Bronchial epithelial cell (primary cell): ENCODE measurements around the gene LOXL3. TPM values are rescaled to one million over a fixed set of nuclear protein-coding genes. Genes with fewer than 3 reads are reported as not detected.

Experiments
- DNase-seq: peaks from one replicate; pipeline ENCODE4 v3.0.0-alpha.2; 2010; ENCODE audit warnings: low read depth
- FAIRE-seq: peaks from 2 replicates; lab custom pipeline; 2011; peaks lifted over from hg19 to GRCh38; lab: Jason Lieb, UNC
- H3K27me3 ChIP-seq: 2 replicates; pipeline ENCODE4 v1.5.1; 2011; ENCODE audit warnings: low read length; ENCODE audit not compliant: control insufficient read depth, insufficient read depth
- H3K36me3 ChIP-seq: 2 replicates; pipeline ENCODE4 v1.5.1; 2011; ENCODE audit warnings: low read length; ENCODE audit not compliant: control insufficient read depth, insufficient read depth
- H3K4me3 ChIP-seq: 2 replicates; pipeline ENCODE4 v1.5.1; 2011; ENCODE audit warnings: mild to moderate bottlenecking, low read depth, low read length, control low read depth
- CTCF ChIP-seq: IDR thresholded peaks from 2 replicates; pipeline ENCODE4 v1.5.1; 2011; ENCODE audit warnings: mild to moderate bottlenecking, moderate library complexity, low read length, control low read depth, inconsistent platforms; ENCODE audit not compliant: insufficient read depth, severe bottlenecking
- total RNA-seq: library from RNA; depleted of rRNA; stranded (reverse); fragments of >200 nt; gene quantifications from 2 replicates; pipeline ENCODE4 v1.2.1, GENCODE V29; 2014

LOXL3 gene
- total RNA-seq, result 0.13 and 0.53 TPM in 2 replicates

DNA sequence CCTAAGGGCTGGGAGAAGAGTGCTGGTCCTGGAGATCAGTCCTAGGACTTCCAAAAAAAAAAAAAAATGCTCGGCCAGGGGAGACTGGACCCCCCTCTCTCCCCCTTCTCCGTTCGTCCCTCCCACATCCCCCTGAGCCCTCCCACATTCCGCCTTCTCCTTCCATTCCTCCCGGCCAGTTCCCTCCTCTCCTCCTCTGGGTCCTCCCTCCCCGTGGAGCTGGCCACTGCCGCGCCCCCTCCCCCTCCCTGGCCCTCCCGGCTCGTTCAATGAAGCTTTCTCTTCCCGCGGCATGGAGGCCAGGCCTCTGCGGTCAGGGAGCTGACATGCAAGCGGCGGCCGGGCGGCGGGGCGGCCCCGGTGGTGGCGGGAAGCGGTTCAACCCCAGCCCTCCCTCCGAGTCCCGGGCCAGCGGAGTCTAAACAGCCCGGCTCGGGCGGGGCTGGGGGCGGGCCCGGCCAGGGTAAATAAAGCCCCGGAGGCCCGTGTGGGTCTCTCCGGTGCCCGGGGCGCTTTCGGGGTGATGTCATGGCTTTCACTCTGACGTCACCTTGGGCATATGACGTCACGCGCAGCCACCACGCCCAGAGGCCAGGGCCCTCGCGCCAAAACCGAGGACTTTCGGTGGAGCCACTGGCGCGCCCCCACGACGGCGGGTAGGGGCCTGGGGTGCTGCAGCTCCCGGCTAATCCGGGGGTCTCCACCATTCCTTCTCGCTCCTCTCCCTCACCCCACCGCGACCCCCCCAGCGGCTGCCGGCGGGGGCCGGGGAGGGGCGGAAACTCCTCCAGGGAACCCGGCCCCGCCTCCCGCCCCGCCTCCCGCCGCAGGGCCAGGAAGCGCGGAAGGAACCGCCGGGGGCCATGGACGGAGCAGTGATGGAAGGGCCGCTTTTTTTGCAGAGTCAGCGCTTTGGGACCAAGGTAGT, at the start of gene LOXL3, which contains the start of gene DOK1:
Gene LOXL3, minus strand, starts transcription at position 51 of the 928 bp plus-strand sequence. CDS start 1,308 bp downstream, outside the sequence.
Gene DOK1, plus strand, starts transcription at position 829 of the 928 bp plus-strand sequence. Its CDS starts 35 bp downstream, at position 864.
- Histone ChIP-seq H3K36me3 (no peaks in the 10 kb centered on the region), H3K27me3 (no peaks in the 10 kb centered on the region), H3K4me3 (peak within 1 kb of the TSS; percentile 37)
- no peak for TF ChIP-seq CTCF
- FAIRE-seq (no peak), DNase-seq (no peak)

GRCh38 chr2:74602586-74603281, 49.0 kb upstream of the LOXL3 start:
- DNase-seq (peak; percentile 78), FAIRE-seq (no peak)
- TF ChIP-seq CTCF, result no peak
- Histone ChIP-seq H3K4me3 (no peak overlapping the region), H3K36me3 (no peaks in the 10 kb centered on the region), H3K27me3 (peaks cover 6% of the 10 kb centered on the region)

DNA sequence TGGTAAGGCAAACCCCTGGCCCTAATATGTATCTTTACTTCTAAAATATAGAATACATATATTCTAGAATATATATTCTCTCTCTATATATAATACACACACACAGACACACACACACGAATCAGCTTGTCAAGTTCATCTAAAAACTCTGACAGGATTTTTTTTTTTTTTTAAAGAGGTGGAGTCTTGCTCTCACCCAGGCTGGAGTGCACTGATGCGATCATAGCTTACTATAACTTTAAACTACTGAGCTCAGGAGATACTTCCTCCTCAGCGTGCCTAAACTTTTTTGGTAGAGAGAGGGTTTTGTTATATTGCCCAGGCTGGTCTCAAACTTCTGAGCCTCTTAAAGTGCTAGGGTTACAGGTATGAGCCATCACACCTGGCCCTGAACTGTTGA, 45.9 kb upstream of the LOXL3 start:
- DNase-seq (no peak), FAIRE-seq (no peak)
- peaks cover 6% of the 10 kb centered on the region for H3K27me3 ChIP-seq
- no peaks in the 10 kb centered on the region for H3K36me3 ChIP-seq
- no peak for TF ChIP-seq CTCF
- H3K4me3 ChIP-seq, result no peak overlapping the region

DNA sequence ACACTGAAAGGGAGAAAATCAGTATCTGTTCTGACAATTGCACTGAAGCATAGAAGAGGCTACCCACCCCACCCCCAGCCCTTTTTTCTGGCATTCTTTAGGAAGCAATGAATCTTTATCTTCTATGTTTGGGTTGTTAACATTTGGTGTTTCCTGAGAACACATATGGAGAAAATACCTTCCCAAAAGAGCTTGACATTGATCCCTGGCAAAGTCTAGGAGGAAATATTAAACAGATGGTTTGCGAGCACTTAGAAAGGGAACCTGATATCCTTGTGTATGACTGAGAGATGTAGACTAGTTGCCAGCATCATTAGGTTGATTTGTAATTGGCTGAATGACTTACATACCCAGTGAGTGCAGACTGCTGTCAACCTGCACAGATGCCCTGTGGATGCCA, 43.7 kb upstream of the LOXL3 start:
- H3K27me3 ChIP-seq, result no peaks in the 10 kb centered on the region
- no peak for FAIRE-seq
- TF ChIP-seq CTCF, result no peak
- H3K4me3 ChIP-seq, result no peak overlapping the region
- DNase-seq, result no peak
- H3K36me3 ChIP-seq, result no peaks in the 10 kb centered on the region

GRCh38 chr2:74596584-74596983, 42.8 kb upstream of the LOXL3 start:
- H3K27me3 ChIP-seq, result no peaks in the 10 kb centered on the region
- TF ChIP-seq CTCF, result no peak
- no peak for FAIRE-seq

More at GRCh38 chr2:74596584-74596983, 42.8 kb upstream of the LOXL3 start:
- no peak for DNase-seq
- Histone ChIP-seq H3K36me3 (no peaks in the 10 kb centered on the region), H3K4me3 (no peak overlapping the region)
